ENCODE measurements around the gene ZC3H7A.

GRCh38 chr16:11779074-11779473, 18.0 kb downstream of the ZC3H7A start:
- TF ChIP-seq CTCF (IDR thresholded peaks at IDR 0.05) = no peak
- TF ChIP-seq ZFX (IDR thresholded peaks at IDR 0.05; ENCODE audit: borderline replicate concordance) = no peak

Measured in 22Rv1 (cell line).